ENCODE data around the gene SLC16A12. TPM values are rescaled to one million over a fixed set of nuclear protein-coding genes. Genes with fewer than 3 reads are reported as not detected.
"Not testable (repeated sequence)": the region's sequence is repeated elsewhere in the genome, so short reads cannot be mapped to it uniquely, and the experiment has no call there.

The SLC16A12 gene
- total RNA-seq, 2 experiments from 2014 or later, result not detected

GRCh38 chr10:89476150-89476549 lies 59.2 kb downstream of the SLC16A12 start:
- POLR2A ChIA-PET, result no interaction called here
- CTCF ChIA-PET, result no interaction called here

- ChIA-PET POLR2A (no interaction called here), CTCF (no interaction called here)
Measured at GRCh38 chr10:89475591-89475998, 59.8 kb downstream of the SLC16A12 start.

GRCh38 chr10:89475125-89475524 lies 60.3 kb downstream of the SLC16A12 start:
- ChIA-PET POLR2A (no interaction called here), CTCF (no interaction called here)

- ChIA-PET POLR2A (no interaction called here), CTCF (no interaction called here)
Measured at GRCh38 chr10:89474452-89474851, 60.9 kb downstream of the SLC16A12 start.

GRCh38 chr10:89471110-89471809 lies 64.1 kb downstream of the SLC16A12 start:
- POLR2A ChIA-PET, result no interaction called here
- CTCF ChIA-PET, result no interaction called here

GRCh38 chr10:89470628-89471027 lies 64.8 kb downstream of the SLC16A12 start:
- CTCF ChIA-PET, result no interaction called here
- POLR2A ChIA-PET, result no interaction called here

- POLR2A ChIA-PET, result no interaction called here
Measured at GRCh38 chr10:89469517-89469916, 65.9 kb downstream of the SLC16A12 start.

GRCh38 chr10:89468191-89468965 lies 67.0 kb downstream of the SLC16A12 start:
- ChIA-PET POLR2A (no interaction called here), CTCF (no interaction called here)

More at GRCh38 chr10:89469517-89469916, 65.9 kb downstream of the SLC16A12 start:
- CTCF ChIA-PET, result no interaction called here

- ChIA-PET CTCF (no interaction called here), POLR2A (no interaction called here)
Measured at GRCh38 chr10:89466599-89467035, 68.8 kb downstream of the SLC16A12 start.

GRCh38 chr10:89465196-89465595 lies 70.2 kb downstream of the SLC16A12 start:
- ChIA-PET POLR2A (no interaction called here), CTCF (no interaction called here)

- CTCF ChIA-PET, result no interaction called here
- POLR2A ChIA-PET, result no interaction called here
Measured at GRCh38 chr10:89463846-89464537, 71.4 kb downstream of the SLC16A12 start.

GRCh38 chr10:89458784-89459183 lies 76.6 kb downstream of the SLC16A12 start:
- ChIA-PET CTCF (no interaction called here), POLR2A (no interaction called here)

- ChIA-PET POLR2A (no interaction called here), CTCF (no interaction called here)
Measured at GRCh38 chr10:89458291-89458690, 77.1 kb downstream of the SLC16A12 start.

GRCh38 chr10:89454561-89455347 lies 80.6 kb downstream of the SLC16A12 start:
- ChIA-PET POLR2A (no interaction called here), CTCF (no interaction called here)

- ChIA-PET CTCF (no interaction called here), POLR2A (no interaction called here)
Measured at GRCh38 chr10:89452193-89452592, 83.2 kb downstream of the SLC16A12 start.

GRCh38 chr10:89450901-89451300 lies 84.5 kb downstream of the SLC16A12 start:
- ChIA-PET CTCF (no interaction called here), POLR2A (no interaction called here)

GRCh38 chr10:89444819-89445218 lies 90.6 kb downstream of the SLC16A12 start:
- POLR2A ChIA-PET, CTCF ChIA-PET: not testable (repeated sequence)

GRCh38 chr10:89442289-89442688 lies 93.1 kb downstream of the SLC16A12 start:
- ChIA-PET CTCF (no interaction called here), POLR2A (no interaction called here)

GRCh38 chr10:89440226-89441009 lies 95.0 kb downstream of the SLC16A12 start:
- ChIA-PET POLR2A (no interaction called here), CTCF (no interaction called here)

GRCh38 chr10:89438525-89438924 lies 96.9 kb downstream of the SLC16A12 start:
- CTCF ChIA-PET, result no interaction called here
- POLR2A ChIA-PET, result no interaction called here

Data from activated CD8-positive, alpha-beta memory T cell treated with anti-CD3 and anti-CD28 coated beads for 36 hours (primary cell).